ENCODE results near the gene RNF41.

DNA sequence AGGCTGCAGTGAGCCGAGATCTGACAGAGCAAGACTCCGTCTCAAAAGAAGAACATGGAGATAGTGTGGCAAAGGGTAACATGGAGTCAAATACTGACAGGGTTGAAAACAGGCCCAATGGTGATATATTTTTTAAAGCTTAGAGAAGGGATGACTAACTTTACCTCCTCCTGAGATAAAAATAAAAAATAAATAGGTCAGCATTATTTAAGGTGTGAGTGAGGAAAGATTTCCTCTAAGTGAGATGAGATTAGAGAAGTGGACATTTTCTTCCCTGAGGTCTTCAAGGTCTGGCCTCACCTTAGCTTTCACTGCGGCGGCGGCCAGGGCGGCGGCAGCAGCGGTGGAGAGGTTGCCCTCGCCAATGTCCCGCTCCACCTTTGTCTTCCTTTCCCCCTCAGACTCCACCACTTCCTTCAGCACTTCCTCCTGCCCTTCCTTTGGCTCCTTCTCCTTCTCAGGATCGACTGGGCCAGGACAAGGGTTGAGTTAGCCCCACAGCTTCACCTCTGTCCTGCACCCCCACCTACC, 52.4 kb downstream of the RNF41 start:
- TF ChIP-seq, protein P1, sequence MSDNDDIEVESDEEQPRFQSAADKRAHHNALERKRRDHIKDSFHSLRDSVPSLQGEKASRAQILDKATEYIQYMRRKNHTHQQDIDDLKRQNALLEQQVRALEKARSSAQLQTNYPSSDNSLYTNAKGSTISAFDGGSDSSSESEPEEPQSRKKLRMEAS (IDR thresholded peaks at IDR 0.05): no peak
- no peak for TF ChIP-seq TAF1 (IDR thresholded peaks at IDR 0.05; ENCODE audit: low read depth)
- TF ChIP-seq FOXM1 (IDR thresholded peaks at IDR 0.05; ENCODE audit: borderline replicate concordance, low read depth): no peak
- TF ChIP-seq CREB1 (IDR thresholded peaks at IDR 0.05; ENCODE audit: low read depth): no peak
- TF ChIP-seq ZBTB7A (IDR thresholded peaks at IDR 0.05; ENCODE audit: low read depth): no peak
- no peak for TF ChIP-seq TEAD4 (IDR thresholded peaks at IDR 0.05)
- no peak for TF ChIP-seq EP300 (IDR thresholded peaks at IDR 0.05; ENCODE audit: borderline replicate concordance)
- no peak for TF ChIP-seq NFIC (IDR thresholded peaks at IDR 0.05)
- TF ChIP-seq, protein P2, sequence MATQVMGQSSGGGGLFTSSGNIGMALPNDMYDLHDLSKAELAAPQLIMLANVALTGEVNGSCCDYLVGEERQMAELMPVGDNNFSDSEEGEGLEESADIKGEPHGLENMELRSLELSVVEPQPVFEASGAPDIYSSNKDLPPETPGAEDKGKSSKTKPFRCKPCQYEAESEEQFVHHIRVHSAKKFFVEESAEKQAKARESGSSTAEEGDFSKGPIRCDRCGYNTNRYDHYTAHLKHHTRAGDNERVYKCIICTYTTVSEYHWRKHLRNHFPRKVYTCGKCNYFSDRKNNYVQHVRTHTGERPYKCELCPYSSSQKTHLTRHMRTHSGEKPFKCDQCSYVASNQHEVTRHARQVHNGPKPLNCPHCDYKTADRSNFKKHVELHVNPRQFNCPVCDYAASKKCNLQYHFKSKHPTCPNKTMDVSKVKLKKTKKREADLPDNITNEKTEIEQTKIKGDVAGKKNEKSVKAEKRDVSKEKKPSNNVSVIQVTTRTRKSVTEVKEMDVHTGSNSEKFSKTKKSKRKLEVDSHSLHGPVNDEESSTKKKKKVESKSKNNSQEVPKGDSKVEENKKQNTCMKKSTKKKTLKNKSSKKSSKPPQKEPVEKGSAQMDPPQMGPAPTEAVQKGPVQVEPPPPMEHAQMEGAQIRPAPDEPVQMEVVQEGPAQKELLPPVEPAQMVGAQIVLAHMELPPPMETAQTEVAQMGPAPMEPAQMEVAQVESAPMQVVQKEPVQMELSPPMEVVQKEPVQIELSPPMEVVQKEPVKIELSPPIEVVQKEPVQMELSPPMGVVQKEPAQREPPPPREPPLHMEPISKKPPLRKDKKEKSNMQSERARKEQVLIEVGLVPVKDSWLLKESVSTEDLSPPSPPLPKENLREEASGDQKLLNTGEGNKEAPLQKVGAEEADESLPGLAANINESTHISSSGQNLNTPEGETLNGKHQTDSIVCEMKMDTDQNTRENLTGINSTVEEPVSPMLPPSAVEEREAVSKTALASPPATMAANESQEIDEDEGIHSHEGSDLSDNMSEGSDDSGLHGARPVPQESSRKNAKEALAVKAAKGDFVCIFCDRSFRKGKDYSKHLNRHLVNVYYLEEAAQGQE (IDR thresholded peaks at IDR 0.05; ENCODE audit: low read depth): no peak
- TF ChIP-seq RAD21 (IDR thresholded peaks at IDR 0.05; ENCODE audit: low read depth): no peak
- no peak for TF ChIP-seq CEBPB (IDR thresholded peaks at IDR 0.05)

Measured in Ishikawa (cell line).